ENCODE measurements around the gene ZNRD2. TPM values are rescaled to one million over a fixed set of nuclear protein-coding genes. Genes with fewer than 3 reads are reported as not detected.

ZNRD2 gene
- total RNA-seq, 1 experiment from 2014 or later = 40.7 TPM

DNA sequence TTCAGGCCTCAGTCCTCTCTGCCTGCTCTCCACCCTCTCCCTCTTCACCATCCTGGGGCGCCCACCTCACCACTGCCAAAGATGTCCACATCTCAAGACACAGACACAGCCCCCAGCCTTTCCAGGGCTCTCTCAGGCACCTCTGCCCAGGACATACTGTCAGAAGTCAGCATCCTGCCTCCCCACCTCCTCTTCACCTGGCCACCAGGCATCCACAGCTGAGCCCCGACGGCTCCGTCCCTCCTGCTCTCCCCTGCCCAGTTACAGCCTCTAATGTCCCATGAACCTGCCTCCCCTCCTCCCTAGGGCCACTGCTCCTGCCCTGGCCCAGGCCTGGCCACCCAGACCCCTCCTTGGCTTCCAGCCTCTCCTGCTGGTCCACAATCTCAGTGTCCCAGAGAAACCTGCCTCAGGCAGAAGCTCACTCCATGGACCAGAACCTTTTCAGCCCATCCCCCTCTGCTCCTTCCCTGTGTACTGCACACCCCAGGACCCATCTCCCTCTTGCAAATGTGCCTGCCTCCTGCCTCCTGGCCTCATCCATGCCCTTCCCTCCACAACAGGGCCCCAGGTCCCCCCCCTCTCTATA, 15.3 kb upstream of the ZNRD2 start:
- Mint-ChIP-seq H3K4me3 (ENCODE audit: low read depth, unreplicated experiment) (peak overlapping the region; percentile 77), H3K4me1 (ENCODE audit: low read depth, unreplicated experiment) (peaks cover 64% of the 10 kb centered on the region), H3K9me3 (ENCODE audit: low read depth, unreplicated experiment) (no peaks in the 10 kb centered on the region), H3K27me3 (ENCODE audit: unreplicated experiment) (no peaks in the 10 kb centered on the region), H3K27ac (ENCODE audit: unreplicated experiment) (peak overlapping the region; percentile 85), H3K36me3 (ENCODE audit: insufficient read depth, unreplicated experiment) (peaks cover 70% of the 10 kb centered on the region)
- TF ChIP-seq CTCF (IDR thresholded peaks at IDR 0.05; ENCODE audit: unreplicated experiment) = no peak
- intact Hi-C loops (cut with micrococcal nuclease; ENCODE audit: unreplicated experiment) = no loop called here
- no TSS peak for BruUV-seq (replicated peaks)
- CTCF ChIA-PET = interaction anchor here (0.5 kb wide), 1 partner anchor 63 kb away, joined by 3 read pairs; no protein-coding TSS in a partner anchor
- no peak for DNase-seq

GRCh38 chr11:65555693-65556231, 14.5 kb upstream of the ZNRD2 start:
- no TSS peak for BruUV-seq (replicated peaks)
- Mint-ChIP-seq H3K36me3 (ENCODE audit: insufficient read depth, unreplicated experiment) (peaks cover 70% of the 10 kb centered on the region), H3K4me1 (ENCODE audit: low read depth, unreplicated experiment) (peaks cover 72% of the 10 kb centered on the region), H3K27ac (ENCODE audit: unreplicated experiment) (peak overlapping the region; percentile 85), H3K9me3 (ENCODE audit: low read depth, unreplicated experiment) (no peaks in the 10 kb centered on the region), H3K27me3 (ENCODE audit: unreplicated experiment) (no peaks in the 10 kb centered on the region), H3K4me3 (ENCODE audit: low read depth, unreplicated experiment) (peak overlapping the region; percentile 77)
- no peak for TF ChIP-seq CTCF (IDR thresholded peaks at IDR 0.05; ENCODE audit: unreplicated experiment)
- CTCF ChIA-PET = no interaction called here
- peak; percentile 89 for DNase-seq
- intact Hi-C loops (cut with micrococcal nuclease; ENCODE audit: unreplicated experiment) = no loop called here

- no peaks in the 10 kb centered on the region for H3K27me3 Mint-ChIP-seq (ENCODE audit: unreplicated experiment)
- intact Hi-C loops (cut with micrococcal nuclease; ENCODE audit: unreplicated experiment) = no loop called here
- BruUV-seq (replicated peaks) = TSS peak; percentile 34
Observed at GRCh38 chr11:65556470-65557279, 13.6 kb upstream of the ZNRD2 start.

More at GRCh38 chr11:65556470-65557279, 13.6 kb upstream of the ZNRD2 start:
- DNase-seq = no peak
- H3K27ac Mint-ChIP-seq (ENCODE audit: unreplicated experiment) = peak overlapping the region; percentile 85
- H3K36me3 Mint-ChIP-seq (ENCODE audit: insufficient read depth, unreplicated experiment) = peaks cover 61% of the 10 kb centered on the region
- no peaks in the 10 kb centered on the region for H3K9me3 Mint-ChIP-seq (ENCODE audit: low read depth, unreplicated experiment)
- H3K4me1 Mint-ChIP-seq (ENCODE audit: low read depth, unreplicated experiment) = peaks cover 68% of the 10 kb centered on the region
- no peak for TF ChIP-seq CTCF (IDR thresholded peaks at IDR 0.05; ENCODE audit: unreplicated experiment)
- CTCF ChIA-PET = interaction anchor here (0.6 to 1.3 kb wide), 3 partner anchors 14 to 960 kb away, joined by 3 to 5 read pairs (median 4); partner anchors contain the start of gene ZNRD2
- H3K4me3 Mint-ChIP-seq (ENCODE audit: low read depth, unreplicated experiment) = peak overlapping the region; percentile 77
